GM21786 (cell line): Measurements from ENCODE around the gene FAF2.

Source experiments
- ATAC-seq: cut with Tn5 transposase; IDR thresholded peaks from one replicate; pipeline ENCODE4 v1.9.1; 2021; ENCODE audit not compliant: unreplicated experiment

Gene FAF2

GRCh38 chr5:176500511-176500910, 52.3 kb downstream of the FAF2 start:
- ATAC-seq = no peak

GRCh38 chr5:176501333-176501732, 53.1 kb downstream of the FAF2 start:
- no peak for ATAC-seq

- no peak for ATAC-seq
Measured at GRCh38 chr5:176503496-176503895, 55.3 kb downstream of the FAF2 start.

GRCh38 chr5:176507911-176508310, 59.7 kb downstream of the FAF2 start:
- ATAC-seq = no peak

- no peak for ATAC-seq
Measured at GRCh38 chr5:176508603-176509002, 60.4 kb downstream of the FAF2 start.

- ATAC-seq = no peak
Measured at GRCh38 chr5:176513788-176514187, 65.6 kb downstream of the FAF2 start.

GRCh38 chr5:176514244-176514950, 66.2 kb downstream of the FAF2 start:
- no peak for ATAC-seq

GRCh38 chr5:176515396-176515795, 67.2 kb downstream of the FAF2 start:
- ATAC-seq = no peak

- no peak for ATAC-seq
Measured at GRCh38 chr5:176517053-176517661, 69.0 kb downstream of the FAF2 start.

GRCh38 chr5:176519810-176520720, 71.9 kb downstream of the FAF2 start:
- no peak for ATAC-seq

- no peak for ATAC-seq
Measured at GRCh38 chr5:176521286-176521685, 73.1 kb downstream of the FAF2 start.

GRCh38 chr5:176521699-176522263, 73.6 kb downstream of the FAF2 start:
- no peak for ATAC-seq

GRCh38 chr5:176524138-176524537, 76.0 kb downstream of the FAF2 start:
- no peak for ATAC-seq

GRCh38 chr5:176524987-176525386, 76.8 kb downstream of the FAF2 start:
- ATAC-seq = no peak

GRCh38 chr5:176525677-176526076, 77.5 kb downstream of the FAF2 start:
- ATAC-seq = no peak

- no peak for ATAC-seq
Measured at GRCh38 chr5:176526462-176526861, 78.3 kb downstream of the FAF2 start.

- no peak for ATAC-seq
Measured at GRCh38 chr5:176527246-176528222, 79.3 kb downstream of the FAF2 start.

- ATAC-seq = no peak
Measured at GRCh38 chr5:176528301-176528700, 80.1 kb downstream of the FAF2 start.

- no peak for ATAC-seq
Measured at GRCh38 chr5:176528761-176529115, 80.6 kb downstream of the FAF2 start.

GRCh38 chr5:176529116-176529740, 81.0 kb downstream of the FAF2 start:
- no peak for ATAC-seq
